Gastrocnemius medialis (tissue), 4 donors: ENCODE measurements around the gene TMEM60.

Experiments
- CTCF ChIP-seq, 5 experiments: fragments of 450-650 bp in 3 of 5; fragments of 200-600 bp in 2 of 5; sonication (generic) in 2 of 5; IDR thresholded peaks in 4 of 5; conservative IDR thresholded peaks in 1 of 5; 1 replicate in 4 of 5; 2 replicates in 1 of 5; pipeline ENCODE4 v1.5.1; 2016 to 2019; ENCODE audit warnings: antibody characterized with exemption in 5 of 5, mild to moderate bottlenecking in 3 of 5, moderate library complexity in 3 of 5
- POLR2A ChIP-seq, 2 donors: fragments of 450-650 bp; IDR thresholded peaks; one replicate each; pipeline ENCODE4 v1.6.1; 2017; ENCODE audit warnings: antibody characterized with exemption in 2 of 2, mild to moderate bottlenecking in 2 of 2, moderate library complexity in 2 of 2

- TF ChIP-seq CTCF (IDR thresholded peaks at IDR 0.05 in 4 of 5, conservative IDR thresholded peaks at IDR 0.05 in 1 of 5) = no peak
- no peak for TF ChIP-seq POLR2A (IDR thresholded peaks at IDR 0.05)
Observed at GRCh38 chr7:77813180-77813579, 14.9 kb upstream of the TMEM60 start.
